Right lobe of liver (tissue), 4 donors: ENCODE measurements around the gene ASXL1.

Experiments used
- CTCF ChIP-seq, 4 donors: fragments of 200-600 bp in 3 of 4; fragments of 450-650 bp in 1 of 4; IDR thresholded peaks; one replicate each; pipeline versions ENCODE4 v1.5.1 to v1.8.0; 2016 to 2022; ENCODE audit warnings: antibody characterized with exemption in 4 of 4, mild to moderate bottlenecking in 2 of 4
- POLR2A ChIP-seq: fragments of 450-650 bp; IDR thresholded peaks from one replicate; pipeline ENCODE4 v1.6.1; 2017; ENCODE audit warnings: antibody characterized with exemption, mild to moderate bottlenecking
- donor health status: DM: no; HTN: no; CAD: no.
- donor health status: DM: no; HTN: no; CAD: no.
- donor health status: DM: no; HTN: yes; CAD: no.

- TF ChIP-seq CTCF (IDR thresholded peaks at IDR 0.05) (no peak), POLR2A (no peak)
Measured at GRCh38 chr20:32330555-32330897, 27.6 kb upstream of the ASXL1 start.
